A673 (cell line): ENCODE measurements around the gene ST6GALNAC5.

Source experiments
- EZH2 ChIP-seq: fragments of 200-600 bp; sonication (generic); IDR thresholded peaks from 2 replicates; pipeline ENCODE4 v1.6.1; 2017; ENCODE audit warnings: borderline replicate concordance, low read depth, mild to moderate bottlenecking, mixed read lengths, antibody characterized with exemption, low read length; ENCODE audit not compliant: poor library complexity, severe bottlenecking
- TF ChIP-seq, protein P1 (sequence below): fragments of 300-800, 200-600 bp; sonication (generic); conservative IDR thresholded peaks from 2 replicates; pipeline ENCODE4 v1.5.1; 2017; ENCODE audit warnings: low read depth, mild to moderate bottlenecking, antibody characterized with exemption, low read length, moderate library complexity, mixed read lengths

DNA sequence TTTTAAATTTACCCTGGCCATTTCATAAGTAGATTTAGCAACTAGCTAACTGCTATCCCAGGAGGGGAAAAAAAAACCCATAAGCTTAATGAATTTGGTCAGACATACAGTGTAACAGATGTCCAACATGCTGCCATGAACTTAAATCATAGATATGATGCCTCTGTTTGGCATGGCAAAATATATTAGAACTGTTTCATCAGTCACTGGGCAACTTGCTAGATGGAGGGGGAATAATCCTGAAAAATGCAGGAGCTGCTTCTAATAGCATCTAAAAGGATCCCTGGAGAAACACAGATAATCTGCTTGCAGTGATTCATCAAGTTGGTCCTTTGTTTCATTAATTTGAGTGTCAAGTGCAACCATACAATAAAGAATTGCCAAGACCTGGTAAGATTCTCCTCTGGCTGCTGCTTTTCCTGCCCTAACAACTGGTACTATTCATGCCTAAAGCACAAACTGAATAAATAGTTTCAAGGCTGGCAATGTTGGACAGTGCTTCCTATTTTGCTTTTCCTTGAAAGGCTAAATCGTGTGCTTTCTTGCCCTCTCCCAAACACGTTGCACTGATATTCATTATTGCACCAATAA is 1.5 kb upstream of the ST6GALNAC5 start:
- TF ChIP-seq, protein P1, sequence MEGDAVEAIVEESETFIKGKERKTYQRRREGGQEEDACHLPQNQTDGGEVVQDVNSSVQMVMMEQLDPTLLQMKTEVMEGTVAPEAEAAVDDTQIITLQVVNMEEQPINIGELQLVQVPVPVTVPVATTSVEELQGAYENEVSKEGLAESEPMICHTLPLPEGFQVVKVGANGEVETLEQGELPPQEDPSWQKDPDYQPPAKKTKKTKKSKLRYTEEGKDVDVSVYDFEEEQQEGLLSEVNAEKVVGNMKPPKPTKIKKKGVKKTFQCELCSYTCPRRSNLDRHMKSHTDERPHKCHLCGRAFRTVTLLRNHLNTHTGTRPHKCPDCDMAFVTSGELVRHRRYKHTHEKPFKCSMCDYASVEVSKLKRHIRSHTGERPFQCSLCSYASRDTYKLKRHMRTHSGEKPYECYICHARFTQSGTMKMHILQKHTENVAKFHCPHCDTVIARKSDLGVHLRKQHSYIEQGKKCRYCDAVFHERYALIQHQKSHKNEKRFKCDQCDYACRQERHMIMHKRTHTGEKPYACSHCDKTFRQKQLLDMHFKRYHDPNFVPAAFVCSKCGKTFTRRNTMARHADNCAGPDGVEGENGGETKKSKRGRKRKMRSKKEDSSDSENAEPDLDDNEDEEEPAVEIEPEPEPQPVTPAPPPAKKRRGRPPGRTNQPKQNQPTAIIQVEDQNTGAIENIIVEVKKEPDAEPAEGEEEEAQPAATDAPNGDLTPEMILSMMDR: no peak
- TF ChIP-seq EZH2: no peak
